ENCODE data around the gene ACSL5.

The ACSL5 gene

GRCh38 chr10:112471878-112472487, 98.1 kb downstream of the ACSL5 start:
- H3K27me3 ChIP-seq: no peaks in the 10 kb centered on the region
- no peak overlapping the region for H3K4me3 ChIP-seq (ENCODE audit: low read depth, low read length)
- H3K36me3 ChIP-seq: no peaks in the 10 kb centered on the region
- no peak for DNase-seq
- H3K4me1 ChIP-seq: peaks cover 8% of the 10 kb centered on the region
- H3K9me3 ChIP-seq: no peaks in the 10 kb centered on the region
- TF ChIP-seq, protein P1, sequence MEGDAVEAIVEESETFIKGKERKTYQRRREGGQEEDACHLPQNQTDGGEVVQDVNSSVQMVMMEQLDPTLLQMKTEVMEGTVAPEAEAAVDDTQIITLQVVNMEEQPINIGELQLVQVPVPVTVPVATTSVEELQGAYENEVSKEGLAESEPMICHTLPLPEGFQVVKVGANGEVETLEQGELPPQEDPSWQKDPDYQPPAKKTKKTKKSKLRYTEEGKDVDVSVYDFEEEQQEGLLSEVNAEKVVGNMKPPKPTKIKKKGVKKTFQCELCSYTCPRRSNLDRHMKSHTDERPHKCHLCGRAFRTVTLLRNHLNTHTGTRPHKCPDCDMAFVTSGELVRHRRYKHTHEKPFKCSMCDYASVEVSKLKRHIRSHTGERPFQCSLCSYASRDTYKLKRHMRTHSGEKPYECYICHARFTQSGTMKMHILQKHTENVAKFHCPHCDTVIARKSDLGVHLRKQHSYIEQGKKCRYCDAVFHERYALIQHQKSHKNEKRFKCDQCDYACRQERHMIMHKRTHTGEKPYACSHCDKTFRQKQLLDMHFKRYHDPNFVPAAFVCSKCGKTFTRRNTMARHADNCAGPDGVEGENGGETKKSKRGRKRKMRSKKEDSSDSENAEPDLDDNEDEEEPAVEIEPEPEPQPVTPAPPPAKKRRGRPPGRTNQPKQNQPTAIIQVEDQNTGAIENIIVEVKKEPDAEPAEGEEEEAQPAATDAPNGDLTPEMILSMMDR (IDR thresholded peaks at IDR 0.05; ENCODE audit: low read depth, low read length): peak; percentile 69

DNA sequence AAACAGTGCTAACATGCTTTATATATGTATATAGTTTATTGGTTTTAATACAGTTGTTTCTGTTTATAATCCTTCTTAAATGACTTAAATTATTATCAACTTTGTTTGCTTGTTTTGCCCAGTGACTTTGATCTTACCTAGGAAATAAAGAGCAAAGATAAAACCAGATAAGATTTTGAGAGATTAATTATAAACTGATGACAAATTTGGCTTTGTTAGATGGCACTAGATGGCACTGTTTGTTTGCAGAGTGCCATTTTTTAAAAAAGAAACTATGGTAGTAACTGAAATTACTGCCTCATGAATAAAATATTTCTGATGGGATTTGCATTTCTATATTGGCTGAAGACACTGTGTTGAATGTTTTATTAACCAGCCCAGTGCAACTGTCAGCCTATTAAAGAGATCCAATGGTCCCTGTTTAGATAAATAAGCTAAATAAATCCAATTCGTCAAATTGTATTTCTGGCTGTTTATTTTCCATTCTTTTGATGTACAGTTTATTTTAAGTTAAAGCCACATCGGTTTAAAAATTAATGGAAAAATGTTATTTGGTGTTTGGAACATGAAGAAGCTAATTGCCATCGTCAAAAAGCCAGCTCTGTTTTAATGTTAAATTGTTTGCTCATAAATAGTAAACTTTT, 101.8 kb downstream of the ACSL5 start:
- TF ChIP-seq, protein P1 (IDR thresholded peaks at IDR 0.05; ENCODE audit: low read depth, low read length): peak; percentile 50
- Histone ChIP-seq H3K27me3 (no peaks in the 10 kb centered on the region), H3K4me3 (ENCODE audit: low read depth, low read length) (no peak overlapping the region), H3K9me3 (no peaks in the 10 kb centered on the region), H3K4me1 (peaks cover 8% of the 10 kb centered on the region), H3K36me3 (no peaks in the 10 kb centered on the region)
- DNase-seq: no peak

All from BE2C (cell line).